ENCODE results near the gene MTRFR.
"Not testable (repeated sequence)": the region's sequence is repeated elsewhere in the genome, so short reads cannot be mapped to it uniquely, and the experiment has no call there.

Gene MTRFR

GRCh38 chr12:123248996-123249741 is 15.9 kb downstream of the MTRFR start:
- DNase-seq (ENCODE audit: low spot score), result not testable (repeated sequence)

- no peak for DNase-seq (ENCODE audit: low spot score)
These were observed 17.5 kb downstream of the MTRFR start for GRCh38 chr12:123250471-123251383.

GRCh38 chr12:123251403-123252076 is 18.3 kb downstream of the MTRFR start:
- no peak for DNase-seq (ENCODE audit: low spot score)

- DNase-seq (ENCODE audit: low spot score), result not testable (repeated sequence)
These were observed 19.1 kb downstream of the MTRFR start for GRCh38 chr12:123252365-123252764.

- DNase-seq (ENCODE audit: low spot score), result peak; percentile 82
These were observed 20.6 kb downstream of the MTRFR start for GRCh38 chr12:123253641-123254459.

GRCh38 chr12:123254853-123255446 is 21.7 kb downstream of the MTRFR start:
- no peak for DNase-seq (ENCODE audit: low spot score)

GRCh38 chr12:123258593-123258992 is 25.4 kb downstream of the MTRFR start:
- DNase-seq (ENCODE audit: low spot score), result no peak

- DNase-seq (ENCODE audit: low spot score), result no peak
These were observed 26.8 kb downstream of the MTRFR start for GRCh38 chr12:123260081-123260480.

- no peak for DNase-seq (ENCODE audit: low spot score)
These were observed 28.0 kb downstream of the MTRFR start for GRCh38 chr12:123261196-123261595.

GRCh38 chr12:123263196-123263817 is 30.1 kb downstream of the MTRFR start:
- no peak for DNase-seq (ENCODE audit: low spot score)

- no peak for DNase-seq (ENCODE audit: low spot score)
These were observed 31.4 kb downstream of the MTRFR start for GRCh38 chr12:123264642-123265041.

- DNase-seq (ENCODE audit: low spot score), result no peak
These were observed 32.8 kb downstream of the MTRFR start for GRCh38 chr12:123265851-123266678.

- no peak for DNase-seq (ENCODE audit: low spot score)
These were observed 33.5 kb downstream of the MTRFR start for GRCh38 chr12:123266679-123267277.

- DNase-seq (ENCODE audit: low spot score), result no peak
These were observed 34.2 kb downstream of the MTRFR start for GRCh38 chr12:123267335-123267920.

GRCh38 chr12:123267991-123268843 is 35.0 kb downstream of the MTRFR start:
- peak; percentile 92 for DNase-seq (ENCODE audit: low spot score)

GRCh38 chr12:123268850-123269249 is 35.6 kb downstream of the MTRFR start:
- DNase-seq (ENCODE audit: low spot score), result no peak

GRCh38 chr12:123269395-123269892 is 36.2 kb downstream of the MTRFR start:
- peak; percentile 92 for DNase-seq (ENCODE audit: low spot score)

- DNase-seq (ENCODE audit: low spot score), result no peak
These were observed 36.6 kb downstream of the MTRFR start for GRCh38 chr12:123269896-123270213.
